ENCODE data around the gene PDE4A.

The PDE4A gene

DNA sequence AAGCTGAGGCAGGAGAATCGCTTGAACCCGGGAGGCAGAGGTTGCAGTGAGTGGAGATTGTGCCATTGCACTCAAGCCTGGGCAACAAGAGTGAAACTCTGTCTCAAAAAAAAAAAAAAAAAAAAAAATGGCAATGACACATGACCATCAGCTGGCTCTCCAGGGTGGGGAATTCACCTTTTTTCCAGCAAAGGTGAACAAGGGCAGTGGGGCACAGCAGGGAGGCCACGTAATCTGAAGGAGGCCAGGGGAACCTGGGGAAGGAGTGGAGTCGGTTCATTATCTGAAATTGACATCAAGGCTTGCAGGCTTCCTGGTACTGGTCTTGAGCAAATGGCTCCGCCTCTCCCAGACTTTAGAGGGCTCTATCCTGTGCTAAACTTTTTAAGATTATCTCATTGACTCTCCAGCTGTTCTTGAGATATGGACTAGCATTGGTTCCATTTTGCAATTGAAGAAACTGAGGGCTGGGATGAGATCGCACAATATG, 54.7 kb downstream of the PDE4A start:
- H3K4me2 ChIP-seq (ENCODE audit: low read length), result no peak overlapping the region
- no peak overlapping the region for H2AK5ac ChIP-seq (ENCODE audit: low read length)
- DNase-seq, result peak in 1 of 2 donors; percentile 17
- H3K27me3 ChIP-seq (ENCODE audit: insufficient read depth, low read length), result no peaks in the 10 kb centered on the region
- no peak overlapping the region for H2BK12ac ChIP-seq (ENCODE audit: low read length)
- no peaks in the 10 kb centered on the region for H3K9me3 ChIP-seq (ENCODE audit: insufficient read depth, low read depth, low read length)
- H4K91ac ChIP-seq (ENCODE audit: low read depth, low read length), result no peak overlapping the region
- no peak overlapping the region for H3K4me3 ChIP-seq (ENCODE audit: low read depth, low read length)
- H4K12ac ChIP-seq (ENCODE audit: low read depth, low read length), result no peak overlapping the region
- H3K4ac ChIP-seq (ENCODE audit: low read depth, low read length), result no peak overlapping the region
- H2BK120ac ChIP-seq (ENCODE audit: insufficient read depth, low read length, poor library complexity), result no peak overlapping the region
- no peaks in the 10 kb centered on the region for H3K79me1 ChIP-seq (ENCODE audit: low read length)
- H3K9ac ChIP-seq (ENCODE audit: low read length), result no peak overlapping the region
- H3K14ac ChIP-seq (ENCODE audit: low read length), result no peak overlapping the region
- no peak overlapping the region for H3K23ac ChIP-seq (ENCODE audit: low read length)
- H3K4me1 ChIP-seq (ENCODE audit: control insufficient read depth in 1 of 2, insufficient read depth in 2 of 2, low read length in 2 of 2), result no peaks in the 10 kb centered on the region
- no peak overlapping the region for H2AFZ ChIP-seq (ENCODE audit: insufficient read depth, low read length, poor library complexity)
- H3K79me2 ChIP-seq (ENCODE audit: control insufficient read depth, insufficient read depth, low read length, poor library complexity), result no peaks in the 10 kb centered on the region
- H2BK5ac ChIP-seq (ENCODE audit: low read depth, low read length, poor library complexity), result no peak overlapping the region
- H3K27ac ChIP-seq (ENCODE audit: low read depth, low read length), result no peak overlapping the region
- no peak overlapping the region for H4K8ac ChIP-seq (ENCODE audit: low read depth, low read length)
- no CpG with 5 or more reads among the region's 6 CpGs for WGBS (ENCODE audit: extremely low coverage, insufficient coverage, insufficient read length)
- H3K36me3 ChIP-seq (ENCODE audit: control insufficient read depth in 1 of 2, insufficient read depth in 2 of 2, low read length in 2 of 2), result no peaks in the 10 kb centered on the region
- no peak overlapping the region for H3K18ac ChIP-seq (ENCODE audit: low read length)

DNA sequence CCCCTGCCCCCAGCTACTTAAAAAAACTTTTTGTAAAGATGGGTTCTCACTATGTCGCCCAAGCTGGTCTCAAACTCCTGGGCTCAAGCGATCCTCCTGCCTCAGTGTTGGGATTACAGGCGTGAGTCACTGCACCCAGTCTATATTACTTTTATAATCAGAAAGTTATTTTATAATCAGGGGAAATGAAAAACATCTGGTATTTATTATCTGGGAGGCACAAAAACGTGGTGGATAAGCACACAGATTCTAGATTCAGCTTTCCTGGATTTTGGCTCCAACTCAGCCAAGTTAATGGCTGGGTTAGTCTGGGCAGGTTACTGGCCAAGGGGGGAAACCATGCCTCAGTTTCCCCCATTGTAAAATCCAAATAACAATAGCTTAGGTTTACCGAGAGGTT, 58.1 kb downstream of the PDE4A start:
- Histone ChIP-seq H3K27me3 (ENCODE audit: insufficient read depth, low read length) (no peaks in the 10 kb centered on the region), H3K14ac (ENCODE audit: low read length) (no peak overlapping the region), H3K23ac (ENCODE audit: low read length) (no peak overlapping the region), H4K8ac (ENCODE audit: low read depth, low read length) (no peak overlapping the region), H3K18ac (ENCODE audit: low read length) (no peak overlapping the region), H3K79me2 (ENCODE audit: control insufficient read depth, insufficient read depth, low read length, poor library complexity) (no peaks in the 10 kb centered on the region), H3K4me1 (ENCODE audit: control insufficient read depth in 1 of 2, insufficient read depth in 2 of 2, low read length in 2 of 2) (no peaks in the 10 kb centered on the region), H2AFZ (ENCODE audit: insufficient read depth, low read length, poor library complexity) (no peak overlapping the region), H2BK12ac (ENCODE audit: low read length) (no peak overlapping the region), H3K4me3 (ENCODE audit: low read depth, low read length) (no peak overlapping the region), H2BK120ac (ENCODE audit: insufficient read depth, low read length, poor library complexity) (no peak overlapping the region), H2BK5ac (ENCODE audit: low read depth, low read length, poor library complexity) (no peak overlapping the region), H3K4ac (ENCODE audit: low read depth, low read length) (no peak overlapping the region), H4K91ac (ENCODE audit: low read depth, low read length) (no peak overlapping the region), H3K9me3 (ENCODE audit: insufficient read depth, low read depth, low read length) (no peaks in the 10 kb centered on the region), H3K79me1 (ENCODE audit: low read length) (no peaks in the 10 kb centered on the region), H3K9ac (ENCODE audit: low read length) (no peak overlapping the region), H3K4me2 (ENCODE audit: low read length) (no peak overlapping the region), H4K12ac (ENCODE audit: low read depth, low read length) (no peak overlapping the region), H2AK5ac (ENCODE audit: low read length) (no peak overlapping the region), H3K27ac (ENCODE audit: low read depth, low read length) (no peak overlapping the region), H3K36me3 (ENCODE audit: control insufficient read depth in 1 of 2, insufficient read depth in 2 of 2, low read length in 2 of 2) (no peaks in the 10 kb centered on the region)
- no CpG with 5 or more reads among the region's 5 CpGs for WGBS (ENCODE audit: extremely low coverage, insufficient coverage, insufficient read length)
- DNase-seq, result no peak

DNA sequence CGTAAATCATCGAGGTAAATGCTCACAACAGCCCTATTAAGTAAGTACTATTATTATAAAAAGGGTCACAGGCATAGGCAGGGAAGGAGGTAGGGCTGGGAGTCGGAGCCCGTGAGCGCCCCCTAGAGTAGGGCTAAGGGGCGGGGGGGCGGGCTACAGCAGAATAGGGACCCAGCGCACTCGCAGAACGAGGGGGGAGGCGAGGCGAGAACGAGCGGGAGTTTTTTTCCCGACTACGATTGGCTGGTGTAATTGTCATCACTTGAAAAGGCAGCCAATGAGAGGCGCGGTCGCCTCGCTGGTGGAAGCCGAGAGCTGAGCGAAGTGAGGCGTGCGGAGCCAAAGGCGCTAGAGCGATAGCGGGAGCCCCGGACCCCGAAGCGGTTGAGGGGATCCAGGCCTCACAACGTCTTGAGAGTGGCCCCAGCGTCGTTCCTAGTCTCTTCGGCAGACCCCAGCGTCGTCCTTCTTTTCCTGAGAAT, 58.6 kb downstream of the PDE4A start:
- no CpG with 5 or more reads among the region's 36 CpGs for WGBS (ENCODE audit: extremely low coverage, insufficient coverage, insufficient read length)
- no peak overlapping the region for H3K4me3 ChIP-seq (ENCODE audit: low read depth, low read length)
- no peaks in the 10 kb centered on the region for H3K4me1 ChIP-seq (ENCODE audit: control insufficient read depth in 1 of 2, insufficient read depth in 2 of 2, low read length in 2 of 2)
- H3K79me2 ChIP-seq (ENCODE audit: control insufficient read depth, insufficient read depth, low read length, poor library complexity), result no peaks in the 10 kb centered on the region
- no peaks in the 10 kb centered on the region for H3K36me3 ChIP-seq (ENCODE audit: control insufficient read depth in 1 of 2, insufficient read depth in 2 of 2, low read length in 2 of 2)
- H3K4ac ChIP-seq (ENCODE audit: low read depth, low read length), result no peak overlapping the region
- DNase-seq, result peak; percentile 82 to 88
- H2BK12ac ChIP-seq (ENCODE audit: low read length), result no peak overlapping the region
- H2BK5ac ChIP-seq (ENCODE audit: low read depth, low read length, poor library complexity), result no peak overlapping the region
- no peaks in the 10 kb centered on the region for H3K27me3 ChIP-seq (ENCODE audit: insufficient read depth, low read length)
- no peak overlapping the region for H3K9ac ChIP-seq (ENCODE audit: low read length)
- H3K14ac ChIP-seq (ENCODE audit: low read length), result no peak overlapping the region
- no peak overlapping the region for H3K23ac ChIP-seq (ENCODE audit: low read length)
- H4K8ac ChIP-seq (ENCODE audit: low read depth, low read length), result no peak overlapping the region
- H3K27ac ChIP-seq (ENCODE audit: low read depth, low read length), result no peak overlapping the region
- H2AK5ac ChIP-seq (ENCODE audit: low read length), result no peak overlapping the region
- H3K18ac ChIP-seq (ENCODE audit: low read length), result no peak overlapping the region
- no peak overlapping the region for H2BK120ac ChIP-seq (ENCODE audit: insufficient read depth, low read length, poor library complexity)
- H2AFZ ChIP-seq (ENCODE audit: insufficient read depth, low read length, poor library complexity), result peak overlapping the region; percentile 33
- H3K4me2 ChIP-seq (ENCODE audit: low read length), result peak overlapping the region; percentile 27
- no peak overlapping the region for H4K91ac ChIP-seq (ENCODE audit: low read depth, low read length)
- H3K9me3 ChIP-seq (ENCODE audit: insufficient read depth, low read depth, low read length), result no peaks in the 10 kb centered on the region
- no peak overlapping the region for H4K12ac ChIP-seq (ENCODE audit: low read depth, low read length)
- H3K79me1 ChIP-seq (ENCODE audit: low read length), result no peaks in the 10 kb centered on the region

DNA sequence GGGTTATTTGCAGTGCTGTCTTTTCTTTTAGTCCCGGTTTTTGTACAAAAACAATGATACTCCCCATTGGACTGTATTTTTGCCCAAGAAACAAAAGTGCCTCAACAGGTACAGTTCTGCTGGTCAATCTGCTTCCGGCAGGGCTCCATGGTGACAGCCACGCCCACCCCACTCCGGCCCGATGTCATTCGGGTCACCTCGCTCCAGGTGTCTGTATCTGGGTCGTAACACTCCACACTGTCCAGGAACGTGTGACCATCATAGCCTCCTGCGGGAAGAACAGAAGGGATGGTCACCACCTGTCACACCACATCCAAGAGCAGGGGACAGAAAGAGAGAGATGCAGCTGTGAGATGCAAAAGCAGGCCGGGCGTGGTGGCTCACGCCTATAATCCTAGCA, 66.2 kb downstream of the PDE4A start:
- no peak overlapping the region for H3K4me2 ChIP-seq (ENCODE audit: low read length)
- no peak overlapping the region for H2BK120ac ChIP-seq (ENCODE audit: insufficient read depth, low read length, poor library complexity)
- H3K79me2 ChIP-seq (ENCODE audit: control insufficient read depth, insufficient read depth, low read length, poor library complexity), result no peaks in the 10 kb centered on the region
- H2BK5ac ChIP-seq (ENCODE audit: low read depth, low read length, poor library complexity), result no peak overlapping the region
- no peak overlapping the region for H3K27ac ChIP-seq (ENCODE audit: low read depth, low read length)
- H3K27me3 ChIP-seq (ENCODE audit: insufficient read depth, low read length), result no peaks in the 10 kb centered on the region
- no peak for DNase-seq
- H2AK5ac ChIP-seq (ENCODE audit: low read length), result no peak overlapping the region
- H3K4ac ChIP-seq (ENCODE audit: low read depth, low read length), result no peak overlapping the region
- no peak overlapping the region for H2BK12ac ChIP-seq (ENCODE audit: low read length)
- H4K8ac ChIP-seq (ENCODE audit: low read depth, low read length), result no peak overlapping the region
- H2AFZ ChIP-seq (ENCODE audit: insufficient read depth, low read length, poor library complexity), result no peak overlapping the region
- H3K9me3 ChIP-seq (ENCODE audit: insufficient read depth, low read depth, low read length), result no peaks in the 10 kb centered on the region
- H3K4me1 ChIP-seq (ENCODE audit: control insufficient read depth in 1 of 2, insufficient read depth in 2 of 2, low read length in 2 of 2), result no peaks in the 10 kb centered on the region
- no peak overlapping the region for H3K9ac ChIP-seq (ENCODE audit: low read length)
- H3K4me3 ChIP-seq (ENCODE audit: low read depth, low read length), result no peak overlapping the region
- H3K18ac ChIP-seq (ENCODE audit: low read length), result no peak overlapping the region
- no peak overlapping the region for H4K91ac ChIP-seq (ENCODE audit: low read depth, low read length)
- no CpG with 5 or more reads among the region's 13 CpGs for WGBS (ENCODE audit: extremely low coverage, insufficient coverage, insufficient read length)
- H3K79me1 ChIP-seq (ENCODE audit: low read length), result no peaks in the 10 kb centered on the region
- H3K23ac ChIP-seq (ENCODE audit: low read length), result no peak overlapping the region
- no peak overlapping the region for H3K14ac ChIP-seq (ENCODE audit: low read length)
- H4K12ac ChIP-seq (ENCODE audit: low read depth, low read length), result no peak overlapping the region
- peaks cover 44 to 54% of the 10 kb centered on the region in 2 experiments for H3K36me3 ChIP-seq (ENCODE audit: control insufficient read depth in 1 of 2, insufficient read depth in 2 of 2, low read length in 2 of 2)
